OCI-LY1 (cell line): Measurements from ENCODE around the gene LOXL3.

ENCODE experiments used
- H2AFZ ChIP-seq: fragments of 200-600 bp; sonication (generic), shearing (Covaris generic); 2 replicates; pipeline ENCODE4 v1.6.0; 2014; ENCODE audit warnings: antibody characterized with exemption, mild to moderate bottlenecking, low read length
- H3F3A ChIP-seq: fragments of 200-600 bp; sonication (generic), shearing (Covaris generic); 2 replicates; pipeline ENCODE4 v1.6.0; 2014; ENCODE audit warnings: mild to moderate bottlenecking, antibody characterized with exemption, low read length, moderate library complexity; ENCODE audit not compliant: insufficient read depth
- H3K27ac ChIP-seq: fragments of 200-600 bp; sonication (generic); 2 replicates; pipeline ENCODE4 v1.5.1; 2014; ENCODE audit warnings: low read length, mixed run types, mild to moderate bottlenecking, low read depth; ENCODE audit not compliant: poor library complexity, severe bottlenecking
- H3K27me3 ChIP-seq: fragments of 200-600 bp; sonication (generic); 2 replicates; pipeline ENCODE4 v1.6.0; 2014; ENCODE audit warnings: antibody characterized with exemption, mild to moderate bottlenecking, low read length, moderate library complexity; ENCODE audit not compliant: insufficient read depth
- H3K36me3 ChIP-seq: fragments of 200-600 bp; sonication (generic); 2 replicates; pipeline ENCODE4 v1.6.1; 2014; ENCODE audit warnings: mild to moderate bottlenecking, antibody characterized with exemption, low read length, moderate library complexity, mixed read lengths; ENCODE audit not compliant: insufficient read depth
- H3K4me1 ChIP-seq: fragments of 200-600 bp; sonication (generic); 2 replicates; pipeline ENCODE4 v1.5.1; 2014; ENCODE audit warnings: mild to moderate bottlenecking, low read length, moderate library complexity; ENCODE audit not compliant: insufficient read depth, severe bottlenecking
- H3K4me2 ChIP-seq: fragments of 200-600 bp; sonication (generic), shearing (Covaris generic); 2 replicates; pipeline ENCODE4 v1.6.1; 2014; ENCODE audit warnings: low read length
- H3K4me3 ChIP-seq: fragments of 200-600 bp; sonication (generic); 2 replicates; pipeline ENCODE4 v1.5.1; 2014; ENCODE audit warnings: low read length, low read depth, mild to moderate bottlenecking, mixed read lengths; ENCODE audit not compliant: poor library complexity, severe bottlenecking
- H3K79me2 ChIP-seq: fragments of 200-600 bp; shearing (Covaris generic); 2 replicates; pipeline ENCODE4 v1.6.1; 2016; ENCODE audit warnings: mixed run types, low read length, mixed read lengths; ENCODE audit not compliant: insufficient read depth
- H3K9ac ChIP-seq: fragments of 200-600 bp; sonication (generic), shearing (Covaris generic); 2 replicates; pipeline ENCODE4 v1.6.1; 2014; ENCODE audit warnings: mild to moderate bottlenecking, low read length, mixed read lengths
- H3K9me2 ChIP-seq: fragments of 200-600 bp; sonication (generic), shearing (Covaris generic); 2 replicates; pipeline ENCODE4 v1.6.1; 2014; ENCODE audit warnings: low read depth, mild to moderate bottlenecking, low read length, mixed read lengths
- H3K9me3 ChIP-seq: fragments of 200-600 bp; shearing (Covaris generic); 2 replicates; pipeline ENCODE4 v1.6.1; 2014; ENCODE audit warnings: low read length, mixed read lengths
- H4K20me1 ChIP-seq: fragments of 200-600 bp; sonication (generic), shearing (Covaris generic); 2 replicates; pipeline ENCODE4 v1.6.0; 2016; ENCODE audit warnings: mild to moderate bottlenecking, low read length; ENCODE audit not compliant: insufficient read depth
- CTCF ChIP-seq: fragments of 200-600 bp; sonication (generic), shearing (Covaris generic); IDR thresholded peaks from 2 replicates; pipeline ENCODE4 v1.5.1; 2017; ENCODE audit warnings: mild to moderate bottlenecking, antibody characterized with exemption, low read length, moderate library complexity, mixed read lengths
- EZH2 ChIP-seq: fragments of 200-600 bp; sonication (generic), shearing (Covaris generic); IDR thresholded peaks from 2 replicates; pipeline ENCODE4 v1.8.0; 2017; ENCODE audit warnings: borderline replicate concordance, mixed run types, mild to moderate bottlenecking, antibody characterized with exemption, low read length, moderate library complexity, mixed read lengths

LOXL3 gene

GRCh38 chr2:74496997-74497776, 56.6 kb downstream of the LOXL3 start:
- no peak for TF ChIP-seq EZH2
- TF ChIP-seq CTCF: no peak
- Histone ChIP-seq H3F3A (no peaks in the 10 kb centered on the region), H3K9me2 (no peaks in the 10 kb centered on the region), H3K36me3 (peaks cover 18% of the 10 kb centered on the region), H2AFZ (no peak overlapping the region), H3K9me3 (no peaks in the 10 kb centered on the region), H3K79me2 (no peaks in the 10 kb centered on the region), H3K4me2 (no peak overlapping the region; the same call in 1 of the 2 replicates), H3K27ac (no peak overlapping the region), H3K4me3 (no peak overlapping the region), H3K9ac (no peak overlapping the region), H4K20me1 (no peaks in the 10 kb centered on the region), H3K27me3 (peaks cover 17% of the 10 kb centered on the region; the same call in 1 of the 2 replicates), H3K4me1 (no peaks in the 10 kb centered on the region)

GRCh38 chr2:74495440-74495839, 58.3 kb downstream of the LOXL3 start:
- Histone ChIP-seq H3F3A (no peaks in the 10 kb centered on the region), H3K4me1 (no peaks in the 10 kb centered on the region), H3K79me2 (no peaks in the 10 kb centered on the region), H3K4me3 (no peak overlapping the region), H3K36me3 (peaks cover 34% of the 10 kb centered on the region), H2AFZ (no peak overlapping the region), H3K27ac (no peak overlapping the region), H3K9ac (no peak overlapping the region), H3K27me3 (peaks cover 8% of the 10 kb centered on the region; the same call in 1 of the 2 replicates), H3K9me2 (no peaks in the 10 kb centered on the region), H4K20me1 (no peaks in the 10 kb centered on the region), H3K9me3 (no peaks in the 10 kb centered on the region), H3K4me2 (no peak overlapping the region)
- TF ChIP-seq CTCF: no peak
- no peak for TF ChIP-seq EZH2

GRCh38 chr2:74493546-74493945, 60.2 kb downstream of the LOXL3 start:
- Histone ChIP-seq H3K9ac (no peak overlapping the region), H3K9me3 (no peaks in the 10 kb centered on the region), H3K4me1 (no peaks in the 10 kb centered on the region), H3K79me2 (no peaks in the 10 kb centered on the region), H3K36me3 (peaks cover 40% of the 10 kb centered on the region), H4K20me1 (no peaks in the 10 kb centered on the region), H3K27me3 (no peaks in the 10 kb centered on the region), H3K4me3 (no peak overlapping the region), H3K9me2 (no peaks in the 10 kb centered on the region), H2AFZ (no peak overlapping the region), H3K27ac (no peak overlapping the region), H3F3A (no peaks in the 10 kb centered on the region), H3K4me2 (no peak overlapping the region)
- TF ChIP-seq EZH2 (no peak), CTCF (no peak)
